HG03280 (cell line): Measurements from ENCODE around the gene SMIM29.

ENCODE experiments used
- ATAC-seq: cut with Tn5 transposase; IDR thresholded peaks from one replicate; pipeline ENCODE4 v1.9.1; 2021; ENCODE audit warnings: mild to moderate bottlenecking, moderate library complexity; ENCODE audit not compliant: unreplicated experiment

The SMIM29 gene

DNA sequence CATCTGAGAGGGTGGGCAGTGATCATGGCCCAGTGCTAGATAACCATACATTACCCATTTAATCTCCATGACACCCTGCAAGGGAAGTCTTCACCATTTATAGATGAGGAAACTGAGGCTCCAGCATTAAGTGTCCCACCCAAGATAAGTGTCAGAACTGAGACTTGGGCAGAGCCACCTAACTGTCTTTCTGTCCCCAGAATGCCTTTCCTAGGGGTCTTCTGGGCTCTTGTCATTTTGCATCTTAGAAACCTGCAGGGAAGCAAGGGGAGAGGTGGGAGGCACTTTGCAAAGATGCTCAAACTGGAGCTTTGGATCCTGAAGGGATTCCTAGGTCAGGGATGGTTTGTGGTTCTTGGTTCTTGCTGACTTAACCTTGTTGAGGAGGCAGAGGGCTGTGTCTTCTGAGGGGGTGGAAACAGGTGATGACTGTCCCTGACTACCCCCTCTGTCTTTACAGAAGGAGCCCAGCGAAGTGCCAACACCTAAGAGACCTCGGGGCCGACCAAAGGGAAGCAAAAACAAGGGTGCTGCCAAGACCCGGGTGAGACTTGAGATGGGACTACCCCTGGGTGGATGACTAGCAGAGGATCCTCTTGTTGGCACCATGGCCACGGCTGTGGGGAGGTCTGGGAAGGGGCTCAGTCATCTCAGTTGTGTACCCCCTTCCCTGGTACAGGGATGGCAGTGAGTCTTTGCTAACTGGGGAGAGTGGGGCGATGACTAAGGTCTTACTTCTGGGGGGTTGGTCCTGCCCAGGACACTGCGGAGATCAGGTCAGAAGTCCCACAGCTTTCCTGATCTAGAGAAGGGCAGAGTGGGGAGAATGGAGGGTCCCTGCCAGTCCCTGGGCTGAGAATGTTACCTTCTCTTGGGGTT is 6.3 kb downstream of the SMIM29 start:
- no peak for ATAC-seq

DNA sequence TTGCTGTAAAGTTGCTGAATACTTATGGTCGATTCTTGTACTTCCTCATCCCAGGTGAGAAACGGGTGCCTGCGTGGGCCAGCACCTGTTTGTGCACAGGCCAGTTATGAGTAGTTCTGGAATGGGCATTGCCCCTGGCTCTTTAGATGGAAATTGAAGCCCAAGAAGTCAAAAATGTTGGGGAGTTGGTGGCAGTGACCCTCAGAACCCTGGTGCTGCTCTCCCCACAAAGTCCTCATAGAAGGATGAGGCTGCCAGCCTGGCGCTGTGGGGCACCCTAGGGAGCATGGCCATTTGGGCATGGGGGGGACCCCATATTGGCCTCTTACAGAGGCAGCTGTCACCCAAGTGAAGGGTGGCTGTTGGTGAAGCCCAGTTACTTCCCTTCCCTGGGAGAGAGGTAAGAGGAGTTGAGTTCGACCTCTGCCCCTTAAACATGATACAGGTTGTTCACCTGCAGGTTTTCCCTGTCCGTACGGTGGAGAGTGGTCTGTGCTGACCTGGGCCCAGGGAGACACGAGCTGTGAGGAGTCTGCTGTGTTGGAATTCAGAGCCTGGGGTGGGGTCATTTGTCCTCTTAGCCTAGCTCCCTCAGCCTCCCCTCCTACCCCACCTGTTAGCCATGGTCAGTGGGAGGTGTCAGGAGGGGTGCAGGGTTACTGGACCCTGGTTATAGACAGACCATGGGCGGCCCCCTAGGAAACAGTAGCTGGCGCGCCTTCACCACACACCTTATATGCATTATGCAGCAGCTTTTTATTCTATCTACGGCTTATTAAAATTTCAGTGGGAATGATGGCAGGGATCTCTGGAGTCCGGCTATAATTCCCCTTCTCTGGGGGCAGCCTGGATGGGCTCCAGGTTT is 7.2 kb downstream of the SMIM29 start:
- ATAC-seq: no peak

DNA sequence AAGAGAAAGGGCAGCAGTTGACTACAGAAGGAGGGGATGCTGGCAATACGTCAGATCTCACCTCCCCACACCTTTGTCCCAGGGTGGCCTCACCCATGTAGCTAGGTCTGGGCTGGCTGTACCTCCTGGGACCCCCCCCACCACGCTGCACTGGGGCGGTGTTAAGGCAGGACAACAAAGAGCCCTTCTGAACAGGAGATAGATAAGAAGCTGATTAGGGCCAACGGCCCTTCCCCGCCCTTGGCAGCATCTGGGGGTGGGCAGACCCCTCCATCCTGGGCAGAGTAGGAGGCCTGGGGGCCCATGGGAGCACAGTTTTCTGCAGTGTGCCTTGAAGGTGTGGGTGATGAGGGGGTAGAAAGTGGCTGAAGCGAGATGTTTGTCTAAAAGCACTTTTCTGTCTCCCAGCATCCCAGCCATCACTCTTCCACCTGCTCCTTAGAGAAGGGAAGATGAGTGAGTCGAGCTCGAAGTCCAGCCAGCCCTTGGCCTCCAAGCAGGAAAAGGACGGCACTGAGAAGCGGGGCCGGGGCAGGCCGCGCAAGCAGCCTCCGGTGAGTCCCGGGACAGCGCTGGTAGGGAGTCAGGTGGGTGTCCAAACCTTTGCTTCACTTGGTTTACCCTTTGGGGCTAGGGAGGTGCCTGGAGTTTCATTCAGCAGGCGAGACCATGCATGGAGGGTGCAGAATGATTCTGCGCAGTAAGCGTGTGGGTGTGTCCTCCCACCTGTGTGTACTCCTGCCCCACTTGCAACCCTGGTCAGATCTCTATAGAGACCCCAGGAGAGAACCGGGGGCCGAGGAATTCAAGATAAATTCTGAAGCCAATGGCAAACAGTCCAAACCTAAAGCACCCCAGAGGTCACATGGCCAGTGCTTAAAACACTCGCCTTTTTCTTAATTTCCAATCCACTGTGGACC is 8.2 kb downstream of the SMIM29 start:
- ATAC-seq: no peak

DNA sequence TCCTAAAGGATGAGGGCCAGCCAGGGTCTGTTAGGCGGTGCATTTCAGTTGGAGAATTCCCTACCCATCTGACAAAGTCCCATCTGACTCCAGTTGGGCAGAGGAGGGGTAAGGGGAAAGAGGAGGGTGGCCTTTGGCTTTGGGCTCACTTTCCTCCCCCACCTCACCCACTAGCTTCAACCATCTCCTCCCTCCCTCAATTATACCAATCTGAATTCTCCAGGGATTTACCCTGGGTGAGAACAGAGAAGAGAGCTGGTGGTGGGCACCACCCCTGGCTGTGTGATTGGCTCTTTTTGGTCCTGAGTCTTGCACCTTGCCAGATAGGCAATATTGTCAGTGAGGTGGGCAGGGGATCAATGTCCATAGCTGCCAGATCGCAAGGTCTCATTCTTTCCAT is 8.9 kb downstream of the SMIM29 start:
- no peak for ATAC-seq

DNA sequence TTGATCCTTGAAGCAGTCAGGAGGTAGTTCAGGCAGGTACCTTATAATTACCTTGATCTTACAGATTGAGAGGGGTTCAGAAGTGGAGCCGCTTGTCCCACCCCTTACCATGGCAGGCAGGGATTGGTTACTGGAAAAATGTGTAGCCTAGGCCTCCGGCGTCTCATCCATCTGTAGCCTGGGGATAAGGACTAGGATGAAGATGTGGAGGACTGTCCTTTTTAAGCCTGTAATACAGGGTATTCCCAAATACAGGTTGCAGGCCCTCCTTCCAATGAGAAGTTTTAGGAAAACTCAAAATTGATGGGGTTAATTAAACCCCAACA is 9.3 kb downstream of the SMIM29 start:
- no peak for ATAC-seq

DNA sequence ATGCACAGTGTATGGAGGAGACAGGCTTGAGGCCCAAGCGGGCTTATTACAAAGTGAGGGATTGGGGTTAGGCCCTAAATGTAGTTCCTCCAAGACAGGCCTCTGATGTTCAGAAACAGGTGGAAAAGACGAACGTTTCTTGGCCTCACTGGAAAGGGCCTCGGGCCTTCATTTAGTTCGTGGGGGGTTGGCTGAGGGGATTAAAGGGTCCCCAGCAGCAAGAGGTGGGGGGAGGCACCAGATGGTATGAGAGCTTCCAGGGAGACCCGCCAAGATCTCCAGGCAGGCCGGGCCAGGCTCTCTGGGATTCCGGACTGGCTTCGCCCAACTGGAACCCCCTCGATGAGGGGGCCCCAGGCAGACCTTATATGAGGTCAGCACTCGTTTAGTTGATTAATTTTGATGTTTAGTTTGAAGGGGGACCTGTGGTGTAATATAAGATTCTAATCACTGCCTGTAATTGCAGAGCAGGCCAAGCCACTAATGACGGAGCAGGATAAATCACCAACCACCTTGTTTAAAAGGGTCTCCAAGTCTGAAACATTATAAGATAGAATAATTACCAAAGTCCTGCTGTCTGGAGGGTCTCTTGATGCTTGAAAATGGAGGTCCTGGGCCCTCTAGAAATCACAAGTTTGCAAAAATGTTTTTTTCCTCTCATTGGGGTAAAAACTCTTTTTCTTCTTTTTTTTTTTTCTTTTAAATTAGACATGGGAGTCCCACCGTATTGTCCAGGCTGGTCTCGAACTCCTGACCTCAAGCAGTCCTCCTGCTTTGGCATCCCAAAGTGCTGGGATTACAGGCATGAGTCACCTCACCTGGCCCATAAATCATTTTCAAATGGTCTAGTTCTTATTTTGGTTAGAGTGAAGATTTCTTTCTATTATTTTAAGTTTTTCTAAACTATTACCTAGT is 10.0 kb downstream of the SMIM29 start:
- no peak for ATAC-seq

DNA sequence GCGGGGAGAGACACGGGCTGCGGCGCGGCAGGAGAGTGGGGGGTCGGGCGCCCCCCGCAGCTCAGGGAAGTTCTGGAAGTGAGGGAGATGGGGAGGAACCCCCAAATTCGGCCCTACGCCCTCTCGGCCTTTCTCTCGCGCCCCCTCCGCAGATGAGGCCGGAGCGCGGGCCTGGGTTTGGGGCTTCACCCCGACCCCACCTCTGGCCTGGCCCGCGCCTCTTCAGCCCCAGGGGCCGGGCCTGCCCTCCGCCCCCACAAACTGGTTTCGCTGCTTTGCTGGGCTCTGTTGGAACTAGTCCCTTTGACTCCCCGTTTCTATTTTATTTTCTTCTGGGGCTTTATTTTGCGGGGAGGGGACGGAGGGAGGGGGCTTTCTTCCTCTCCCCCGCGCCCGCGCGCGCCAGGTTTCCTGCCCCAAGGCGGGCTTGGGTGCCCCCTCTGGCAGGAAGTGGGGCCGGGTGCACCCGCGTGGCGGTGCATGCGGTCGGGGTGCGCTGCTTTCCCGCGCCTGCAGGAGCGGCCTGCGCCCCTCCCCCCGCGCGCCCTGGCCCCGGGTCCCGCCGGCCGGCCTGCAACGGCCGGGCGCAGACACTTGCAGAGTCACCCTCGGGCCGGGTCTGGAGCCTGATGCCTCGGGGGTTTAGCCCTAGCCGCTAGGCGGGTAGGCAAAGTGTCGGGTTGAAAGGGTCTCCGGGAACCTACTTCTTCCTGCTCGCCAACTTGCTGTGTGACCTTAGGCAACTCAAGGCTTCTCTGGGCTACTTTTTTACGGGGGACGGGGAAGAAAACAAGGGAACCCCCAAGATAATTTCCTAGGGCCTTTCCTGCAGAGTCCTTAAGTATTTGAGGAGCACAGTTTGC is 10.9 kb downstream of the SMIM29 start:
- ATAC-seq: no peak

DNA sequence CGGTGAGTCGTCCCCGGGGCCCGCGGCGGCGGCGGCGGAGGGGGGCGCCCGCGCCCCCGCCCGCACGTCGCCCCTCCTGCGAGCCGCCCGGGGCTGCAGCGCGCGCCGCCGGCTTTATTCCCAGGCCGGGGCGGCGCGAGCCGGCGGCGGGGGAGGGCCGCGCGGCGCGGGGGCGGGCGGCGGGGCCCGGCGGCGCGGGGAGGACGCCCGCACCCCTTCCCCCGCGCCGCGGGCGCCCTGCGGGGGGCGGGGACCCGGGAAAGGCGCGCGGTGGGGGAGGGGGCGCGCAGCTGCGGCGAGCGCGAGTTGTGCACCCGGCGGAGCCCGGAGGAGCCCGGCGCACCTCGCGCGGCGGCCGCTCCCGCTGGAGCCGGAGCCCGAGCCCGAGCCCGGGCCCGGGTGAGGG is 11.5 kb downstream of the SMIM29 start:
- peak; percentile 23 for ATAC-seq

DNA sequence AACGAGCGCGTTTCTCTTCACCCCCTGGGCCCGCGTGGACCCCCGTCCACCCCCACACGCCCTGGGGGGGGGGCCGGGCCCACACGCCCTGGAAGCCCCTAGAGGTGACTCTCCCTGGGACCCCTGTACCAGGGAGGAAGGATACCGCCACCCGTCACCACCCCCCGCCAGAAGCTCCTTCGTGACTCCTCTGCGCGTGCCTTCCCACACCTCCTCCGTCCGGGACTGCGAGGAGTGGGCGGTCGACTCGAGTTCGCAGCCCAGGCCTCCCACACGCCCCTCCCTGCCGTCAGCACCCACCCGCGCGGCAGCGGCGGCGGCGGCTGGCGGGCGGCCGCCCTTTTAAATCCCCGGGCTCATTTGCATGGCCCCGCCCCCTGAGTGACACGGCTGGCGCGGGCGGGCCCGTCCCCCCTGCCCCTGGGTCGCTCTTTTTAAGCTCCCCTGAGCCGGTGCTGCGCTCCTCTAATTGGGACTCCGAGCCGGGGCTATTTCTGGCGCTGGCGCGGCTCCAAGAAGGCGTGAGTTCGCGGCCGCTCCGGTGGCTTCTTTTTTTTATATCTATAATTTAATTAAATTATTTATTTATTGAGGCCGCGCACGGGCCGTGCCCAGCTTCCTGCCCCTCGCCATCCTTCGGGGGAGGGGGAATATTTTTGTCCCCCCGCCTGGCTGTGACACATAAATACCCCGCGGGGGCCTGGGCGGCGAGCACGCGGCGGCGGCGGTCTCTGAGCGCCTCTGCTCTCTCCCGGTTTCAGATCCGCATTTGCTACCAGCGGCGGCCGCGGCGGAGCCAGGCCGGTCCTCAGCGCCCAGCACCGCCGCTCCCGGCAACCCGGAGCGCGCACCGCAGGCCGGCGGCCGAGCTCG is 12.1 kb downstream of the SMIM29 start, which contains the start of gene HMGA1:
HMGA1 (plus strand) TSS at position 431 of the 873 bp plus-strand sequence. CDS start 3,908 bp downstream, outside the sequence.
- peak; percentile 67 for ATAC-seq

DNA sequence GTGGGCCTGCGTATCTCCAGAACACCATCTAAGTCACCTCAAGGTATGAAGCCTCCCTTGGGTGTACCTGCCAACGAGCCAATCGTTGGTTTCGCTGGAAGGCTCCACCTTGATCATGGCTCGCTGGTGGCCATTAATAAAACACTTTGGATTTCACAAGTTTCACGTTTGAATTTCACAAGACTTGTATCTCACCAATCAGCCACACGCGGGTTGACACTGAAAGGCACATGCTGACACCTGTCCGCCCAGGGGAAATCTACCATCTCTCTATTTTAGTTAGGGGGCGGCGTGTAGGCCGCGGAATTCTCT is 12.7 kb downstream of the SMIM29 start:
- peak; percentile 0 for ATAC-seq

DNA sequence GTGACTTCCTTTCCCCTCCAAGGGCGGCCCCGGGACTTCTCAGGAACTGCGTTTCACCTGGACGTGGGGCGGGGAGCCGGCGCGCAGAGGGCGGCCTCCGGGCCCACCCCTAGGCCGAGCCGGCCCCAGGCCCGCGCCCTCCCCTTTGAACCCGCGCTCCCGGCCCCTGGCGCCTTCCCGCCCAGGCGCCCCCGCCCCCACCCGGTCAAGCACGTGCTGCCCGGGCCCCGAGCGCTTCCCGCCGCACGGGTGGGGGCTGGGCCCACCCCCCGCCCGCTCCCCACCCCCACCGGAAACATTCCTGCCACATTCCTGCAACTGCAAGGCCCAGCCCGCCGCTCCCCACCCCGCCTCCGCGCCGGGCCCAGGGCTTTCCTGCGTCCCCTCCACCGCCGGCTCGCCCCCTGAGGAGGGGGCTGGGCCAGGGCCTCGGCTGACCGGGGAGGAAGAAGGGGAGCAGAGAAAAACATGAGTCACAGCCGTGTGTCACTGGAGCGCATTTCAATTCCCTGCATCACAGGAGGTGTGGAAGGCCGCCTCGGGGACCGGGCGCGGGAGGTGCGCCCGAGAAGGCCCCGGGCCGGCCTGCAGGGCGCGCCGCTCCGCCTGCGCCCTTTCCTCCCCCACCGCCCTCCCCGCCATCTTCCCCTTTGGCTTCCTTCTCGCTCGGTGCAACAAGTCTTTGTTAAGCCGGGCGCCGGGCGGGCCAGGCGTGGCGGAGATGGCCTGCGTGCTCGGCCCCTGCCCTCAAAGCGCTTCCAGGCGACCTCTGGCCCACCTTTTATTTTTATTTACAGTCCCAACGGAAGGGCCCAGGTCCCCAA is 13.3 kb downstream of the SMIM29 start:
- no peak for ATAC-seq

DNA sequence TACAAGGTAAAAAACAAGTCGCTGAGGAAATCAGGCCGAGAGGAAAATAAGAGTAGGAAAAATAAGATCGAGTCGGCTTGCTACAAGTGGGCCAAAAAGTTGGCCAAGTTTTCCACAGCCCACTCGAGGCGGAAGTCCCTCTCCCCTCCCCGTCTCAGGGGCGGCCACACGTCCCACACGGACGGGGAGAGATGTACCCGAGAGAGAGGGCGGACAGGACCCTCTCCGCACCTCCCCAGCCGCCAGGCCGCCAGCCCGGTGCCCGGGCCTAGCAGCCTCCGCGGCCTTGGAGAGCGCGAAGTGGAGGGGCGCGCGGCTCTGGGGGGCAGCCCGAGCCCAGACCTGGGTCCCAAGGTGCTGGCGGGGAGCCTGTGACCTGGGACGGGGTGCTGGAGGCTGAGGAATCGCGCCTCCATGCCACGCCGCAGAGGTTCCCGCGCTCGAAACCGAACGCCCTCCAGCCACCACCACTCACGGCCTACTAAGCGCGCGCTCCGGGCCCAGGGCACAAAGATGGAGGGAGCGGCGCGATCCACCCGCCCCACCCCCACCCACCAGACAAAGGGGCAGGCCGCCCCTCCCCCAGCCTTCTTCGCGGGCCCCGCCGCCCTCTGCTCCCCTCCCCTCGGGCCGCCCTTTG is 14.0 kb downstream of the SMIM29 start:
- no peak for ATAC-seq

DNA sequence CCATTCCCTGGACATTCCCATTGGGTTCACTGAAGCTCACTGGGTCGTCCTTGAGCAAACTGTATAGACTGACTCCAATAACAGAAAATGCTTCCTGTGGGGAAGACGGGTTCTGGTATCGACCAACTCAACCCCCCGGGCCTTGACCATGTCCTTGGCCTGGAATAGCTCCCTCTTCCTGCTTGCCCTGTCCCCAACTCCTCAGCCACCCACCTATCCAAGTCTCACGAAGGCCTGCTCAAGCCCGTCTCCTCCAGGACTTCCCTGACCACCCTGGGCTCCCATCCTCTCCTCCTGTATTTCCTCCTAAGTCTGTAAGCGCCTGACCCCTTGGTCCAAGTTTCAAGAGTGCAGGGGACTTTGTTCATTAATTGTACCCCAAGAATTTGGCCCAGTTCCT is 14.9 kb downstream of the SMIM29 start:
- ATAC-seq: no peak

DNA sequence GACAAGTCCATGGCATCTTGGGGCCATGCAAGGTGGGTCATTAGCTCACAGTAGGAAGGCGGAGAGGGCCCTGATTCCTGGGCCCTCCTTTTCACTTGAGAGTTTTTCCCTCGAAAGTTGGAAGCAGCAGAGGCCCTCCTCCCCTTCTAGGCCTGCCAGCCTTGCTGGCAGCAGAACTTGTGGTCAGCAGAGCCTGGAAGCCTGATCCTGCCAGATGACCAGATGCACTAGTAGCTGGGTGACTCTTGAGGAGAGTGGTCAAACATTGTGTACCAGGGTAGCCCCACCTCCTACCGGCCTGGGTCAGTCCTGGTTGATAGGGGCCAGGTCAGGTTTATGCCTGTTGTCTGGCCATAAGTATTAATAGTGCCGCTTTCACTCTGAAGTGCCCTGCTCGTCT is 15.9 kb downstream of the SMIM29 start:
- no peak for ATAC-seq

DNA sequence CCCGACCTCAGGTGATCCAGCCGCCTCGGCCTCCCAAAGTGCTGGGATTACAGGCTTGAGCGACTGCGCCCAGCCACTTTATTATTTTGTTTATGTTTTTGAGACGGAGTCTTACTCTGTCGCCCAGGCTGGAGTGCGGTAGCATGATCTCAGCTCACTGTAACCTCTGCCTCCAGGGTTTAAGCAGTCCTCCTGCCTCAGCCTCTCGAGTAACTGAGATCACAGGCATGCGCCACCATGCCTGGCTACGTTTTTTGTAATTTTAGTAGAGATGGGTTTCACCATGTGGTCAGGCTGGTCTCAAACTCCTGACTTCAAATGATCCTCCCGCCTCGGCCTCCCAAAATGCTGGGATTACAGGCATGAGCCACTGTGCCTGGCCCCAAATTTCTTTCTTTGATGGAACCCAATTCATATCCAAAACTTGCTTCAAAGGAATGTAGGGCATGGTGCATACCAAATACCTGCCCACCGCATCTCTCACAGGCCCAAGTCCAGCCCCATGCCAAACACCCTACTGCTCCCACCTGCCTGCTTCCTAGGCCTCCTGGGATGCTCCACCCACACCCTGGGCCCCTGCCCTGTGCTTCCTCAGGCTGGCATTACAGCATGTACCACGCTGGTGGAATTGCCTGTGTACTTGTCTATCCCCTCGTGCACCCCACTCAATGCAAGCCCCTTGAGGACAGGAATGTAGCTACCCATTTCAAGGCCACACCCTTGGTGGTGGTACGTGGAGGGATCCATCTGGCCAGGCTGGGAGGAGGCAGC is 17.1 kb downstream of the SMIM29 start:
- ATAC-seq: no peak
